Measurements from ENCODE around the gene CANT1. TPM values are rescaled to one million over a fixed set of nuclear protein-coding genes. Genes with fewer than 3 reads are reported as not detected.

CANT1 gene
- total RNA-seq, 1 donor from 2014 or later: 72.1 TPM

DNA sequence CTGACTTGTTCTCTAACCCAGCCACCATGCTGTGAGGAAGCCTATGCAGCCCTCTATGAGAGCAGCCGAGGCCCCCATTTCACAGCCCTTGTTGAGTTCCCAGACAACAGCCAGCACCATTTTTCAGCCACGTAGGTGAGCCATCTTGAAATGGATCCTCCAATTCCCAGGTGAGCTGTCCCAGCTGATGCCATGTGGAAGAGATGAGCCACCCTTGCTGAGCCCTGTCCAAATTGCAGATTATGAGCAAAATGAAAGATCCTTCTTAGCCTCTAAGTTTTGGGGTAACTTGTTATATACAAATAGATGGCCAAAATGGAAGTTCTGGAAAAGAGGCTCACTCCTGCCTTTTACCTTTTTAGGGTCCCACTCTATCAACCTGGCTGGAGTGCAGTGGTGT is 58.7 kb downstream of the CANT1 start:
- H3K27me3 ChIP-seq (ENCODE audit: insufficient read depth, low read length): no peaks in the 10 kb centered on the region
- TF ChIP-seq EZH2 (IDR thresholded peaks at IDR 0.05; ENCODE audit: insufficient read depth, low read length): no peak
- TF ChIP-seq, protein P1, sequence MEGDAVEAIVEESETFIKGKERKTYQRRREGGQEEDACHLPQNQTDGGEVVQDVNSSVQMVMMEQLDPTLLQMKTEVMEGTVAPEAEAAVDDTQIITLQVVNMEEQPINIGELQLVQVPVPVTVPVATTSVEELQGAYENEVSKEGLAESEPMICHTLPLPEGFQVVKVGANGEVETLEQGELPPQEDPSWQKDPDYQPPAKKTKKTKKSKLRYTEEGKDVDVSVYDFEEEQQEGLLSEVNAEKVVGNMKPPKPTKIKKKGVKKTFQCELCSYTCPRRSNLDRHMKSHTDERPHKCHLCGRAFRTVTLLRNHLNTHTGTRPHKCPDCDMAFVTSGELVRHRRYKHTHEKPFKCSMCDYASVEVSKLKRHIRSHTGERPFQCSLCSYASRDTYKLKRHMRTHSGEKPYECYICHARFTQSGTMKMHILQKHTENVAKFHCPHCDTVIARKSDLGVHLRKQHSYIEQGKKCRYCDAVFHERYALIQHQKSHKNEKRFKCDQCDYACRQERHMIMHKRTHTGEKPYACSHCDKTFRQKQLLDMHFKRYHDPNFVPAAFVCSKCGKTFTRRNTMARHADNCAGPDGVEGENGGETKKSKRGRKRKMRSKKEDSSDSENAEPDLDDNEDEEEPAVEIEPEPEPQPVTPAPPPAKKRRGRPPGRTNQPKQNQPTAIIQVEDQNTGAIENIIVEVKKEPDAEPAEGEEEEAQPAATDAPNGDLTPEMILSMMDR (IDR thresholded peaks at IDR 0.05; ENCODE audit: insufficient read depth, low read depth, low read length): no peak
- no peak overlapping the region for H3K9ac ChIP-seq (ENCODE audit: low read length)
- H3K79me2 ChIP-seq (ENCODE audit: insufficient read depth, low read length): no peaks in the 10 kb centered on the region
- no peaks in the 10 kb centered on the region for H3K36me3 ChIP-seq (ENCODE audit: insufficient read depth, low read length)
- FAIRE-seq: no peak
- no peak overlapping the region for H2AFZ ChIP-seq (ENCODE audit: low read depth, low read length)
- peaks cover 19% of the 10 kb centered on the region for H3K4me1 ChIP-seq (ENCODE audit: insufficient read depth, low read length)
- DNase-seq (ENCODE audit: low read depth): no peak
- H3K36me3 Mint-ChIP-seq (ENCODE audit: low read depth, unreplicated experiment): peaks cover 2% of the 10 kb centered on the region
- peaks cover 5% of the 10 kb centered on the region for H3K9me3 Mint-ChIP-seq (ENCODE audit: unreplicated experiment)
- H4K20me1 ChIP-seq (ENCODE audit: insufficient read depth, low read length): no peaks in the 10 kb centered on the region
- no peaks in the 10 kb centered on the region for H3K4me1 Mint-ChIP-seq (ENCODE audit: low read depth, unreplicated experiment)
- H3K4me3 Mint-ChIP-seq (ENCODE audit: unreplicated experiment): no peak overlapping the region
- H3K9me3 ChIP-seq (ENCODE audit: insufficient read depth, low read depth, low read length): peaks cover 13% of the 10 kb centered on the region
- H3K4me2 ChIP-seq (ENCODE audit: low read length): no peak overlapping the region
- peaks cover 17% of the 10 kb centered on the region for H3K27me3 Mint-ChIP-seq (ENCODE audit: low read depth, unreplicated experiment)
- H3K27ac ChIP-seq (ENCODE audit: low read depth, low read length): no peak overlapping the region
- H3K4me3 ChIP-seq (ENCODE audit: insufficient read depth, low read depth, low read length): no peak overlapping the region
- H3K27ac Mint-ChIP-seq (ENCODE audit: unreplicated experiment): no peak overlapping the region

DNA sequence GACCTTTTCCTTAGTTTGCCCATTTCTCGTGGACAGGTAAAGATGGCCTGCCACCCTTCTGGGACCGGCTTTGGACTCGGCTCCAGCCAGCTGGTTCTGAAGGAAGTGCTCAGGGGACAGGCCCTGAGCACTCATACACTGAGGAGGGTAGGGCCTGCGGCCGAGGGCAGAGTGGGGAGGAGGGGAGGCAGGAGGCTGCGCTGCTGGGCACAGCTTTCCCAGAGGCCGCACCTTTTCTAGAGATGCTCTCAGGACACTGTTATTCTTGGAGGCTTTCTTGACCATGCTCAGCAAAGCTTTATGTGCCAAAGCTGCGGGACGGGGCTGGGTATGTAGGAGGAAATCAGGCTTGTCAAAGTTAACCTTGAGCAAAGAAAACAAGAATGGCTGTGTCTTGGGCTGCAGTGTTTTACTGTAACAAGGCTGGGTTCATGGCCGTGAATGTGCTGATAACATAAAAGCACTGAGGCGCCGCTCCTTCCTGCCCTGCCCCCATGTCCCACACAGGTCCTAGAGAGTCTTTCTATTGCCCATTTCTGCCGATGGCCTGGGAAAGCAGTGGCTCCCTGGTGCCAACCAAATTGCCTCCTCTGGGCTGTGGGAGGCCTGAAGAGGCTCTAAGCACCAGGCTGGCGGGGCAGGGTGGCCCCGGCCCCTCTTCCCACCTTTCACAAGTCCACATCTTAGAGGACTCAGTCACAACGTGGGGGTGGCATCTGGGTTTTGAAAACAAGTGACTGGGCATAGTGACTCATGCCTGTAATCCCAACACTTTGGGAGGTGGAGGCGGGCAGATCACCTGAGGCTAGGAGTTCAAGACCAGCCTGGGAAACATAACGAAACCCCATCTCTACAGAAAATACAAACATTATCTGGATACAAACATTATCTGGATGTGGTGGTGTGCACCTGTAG is 62.1 kb downstream of the CANT1 start:
- H3K4me2 ChIP-seq (ENCODE audit: low read length): no peak overlapping the region

More for the DNA sequence above, 62.1 kb downstream of the CANT1 start:
- Histone ChIP-seq H3K27me3 (ENCODE audit: insufficient read depth, low read length) (no peaks in the 10 kb centered on the region), H3K9me3 (ENCODE audit: insufficient read depth, low read depth, low read length) (peaks cover 13% of the 10 kb centered on the region), H3K4me1 (ENCODE audit: insufficient read depth, low read length) (peaks cover 9% of the 10 kb centered on the region), H3K4me3 (ENCODE audit: insufficient read depth, low read depth, low read length) (no peak overlapping the region), H3K27ac (ENCODE audit: low read depth, low read length) (no peak overlapping the region), H2AFZ (ENCODE audit: low read depth, low read length) (no peak overlapping the region), H3K79me2 (ENCODE audit: insufficient read depth, low read length) (no peaks in the 10 kb centered on the region), H3K36me3 (ENCODE audit: insufficient read depth, low read length) (no peaks in the 10 kb centered on the region), H4K20me1 (ENCODE audit: insufficient read depth, low read length) (no peaks in the 10 kb centered on the region), H3K9ac (ENCODE audit: low read length) (no peak overlapping the region)
- DNase-seq (ENCODE audit: low read depth) (no peak), FAIRE-seq (no peak)
- H3K36me3 Mint-ChIP-seq (ENCODE audit: low read depth, unreplicated experiment): peaks cover 2% of the 10 kb centered on the region
- H3K4me3 Mint-ChIP-seq (ENCODE audit: unreplicated experiment): no peak overlapping the region
- H3K27me3 Mint-ChIP-seq (ENCODE audit: low read depth, unreplicated experiment): peaks cover 14% of the 10 kb centered on the region
- peaks cover 5% of the 10 kb centered on the region for H3K9me3 Mint-ChIP-seq (ENCODE audit: unreplicated experiment)
- no peak overlapping the region for H3K27ac Mint-ChIP-seq (ENCODE audit: unreplicated experiment)
- no peaks in the 10 kb centered on the region for H3K4me1 Mint-ChIP-seq (ENCODE audit: low read depth, unreplicated experiment)
- no peak for TF ChIP-seq EZH2 (IDR thresholded peaks at IDR 0.05; ENCODE audit: insufficient read depth, low read length)
- TF ChIP-seq, protein P1 (IDR thresholded peaks at IDR 0.05; ENCODE audit: insufficient read depth, low read depth, low read length): no peak

Measured in astrocyte (in vitro differentiated cells and primary cell).